Measurements from ENCODE around the gene TSPAN9. TPM values are rescaled to one million over a fixed set of nuclear protein-coding genes. Genes with fewer than 3 reads are reported as not detected.

TSPAN9 gene
- total RNA-seq, 4 donors from 2014 or later, result 9.9 to 47.3 (median 15.4) TPM

GRCh38 chr12:3207175-3207574, 130.0 kb downstream of the TSPAN9 start:
- TF ChIP-seq CTCF (IDR thresholded peaks at IDR 0.05; ENCODE audit: low read depth), result no peak

GRCh38 chr12:3207858-3208257, 130.7 kb downstream of the TSPAN9 start:
- TF ChIP-seq CTCF (IDR thresholded peaks at IDR 0.05; ENCODE audit: low read depth), result no peak

GRCh38 chr12:3213188-3213587, 136.0 kb downstream of the TSPAN9 start:
- TF ChIP-seq CTCF (IDR thresholded peaks at IDR 0.05; ENCODE audit: low read depth), result no peak

GRCh38 chr12:3213768-3214167, 136.6 kb downstream of the TSPAN9 start:
- TF ChIP-seq CTCF (IDR thresholded peaks at IDR 0.05; ENCODE audit: low read depth), result no peak

GRCh38 chr12:3214526-3215365, 137.6 kb downstream of the TSPAN9 start:
- TF ChIP-seq CTCF (IDR thresholded peaks at IDR 0.05; ENCODE audit: low read depth), result no peak

- no peak for TF ChIP-seq CTCF (IDR thresholded peaks at IDR 0.05; ENCODE audit: low read depth)
These were observed 138.3 kb downstream of the TSPAN9 start for GRCh38 chr12:3215410-3215975.

- no peak for TF ChIP-seq CTCF (IDR thresholded peaks at IDR 0.05; ENCODE audit: low read depth)
These were observed 138.9 kb downstream of the TSPAN9 start for GRCh38 chr12:3216097-3216496.
